Memory B cell (primary cell): ENCODE measurements around the gene MYO18A.
A peak's percentile ranks its signal among the peaks of the same experiment; 100 is the strongest.
"Not testable (repeated sequence)": the region's sequence is repeated elsewhere in the genome, so short reads cannot be mapped to it uniquely, and the experiment has no call there.

Experiments used
- ATAC-seq: fragments of 150-1000 bp; cut with Tn5 transposase; 2 replicates; pipeline ENCODE4 v1.10.0; 2021; ENCODE audit warnings: low read depth, mild to moderate bottlenecking, moderate library complexity
- DNase-seq, 2 donors: peaks; one replicate each; pipeline ENCODE4 v3.0.0; 2022; ENCODE audit warnings: low spot score in 2 of 2
- H3K27ac Mint-ChIP-seq: one replicate; pipeline ENCODE4 v1.8.0; 2022; ENCODE audit warnings: mild to moderate bottlenecking, moderate library complexity, mixed read lengths
- H3K27me3 Mint-ChIP-seq: one replicate; pipeline ENCODE4 v1.8.0; 2022; ENCODE audit warnings: mixed read lengths
- H3K36me3 Mint-ChIP-seq: one replicate; pipeline ENCODE4 v1.8.0; 2022; ENCODE audit warnings: mild to moderate bottlenecking, mixed read lengths
- H3K4me1 Mint-ChIP-seq: one replicate; pipeline ENCODE4 v1.8.0; 2022; ENCODE audit warnings: mixed read lengths
- H3K4me3 Mint-ChIP-seq: one replicate; pipeline ENCODE4 v1.8.0; 2022; ENCODE audit warnings: mild to moderate bottlenecking, moderate library complexity, mixed read lengths
- H3K9me3 Mint-ChIP-seq: one replicate; pipeline ENCODE4 v1.8.0; 2022; ENCODE audit warnings: mixed read lengths

The MYO18A gene

GRCh38 chr17:29155227-29155965 lies 24.8 kb downstream of the MYO18A start:
- no peak for ATAC-seq
- DNase-seq = no peak
- Mint-ChIP-seq H3K4me1 (peaks cover 9% of the 10 kb centered on the region), H3K4me3 (no peak overlapping the region), H3K9me3 (no peaks in the 10 kb centered on the region), H3K36me3 (no peaks in the 10 kb centered on the region), H3K27me3 (no peaks in the 10 kb centered on the region), H3K27ac (no peak overlapping the region)

GRCh38 chr17:29154516-29155226 lies 25.5 kb downstream of the MYO18A start:
- no peak for DNase-seq
- Mint-ChIP-seq H3K9me3 (no peaks in the 10 kb centered on the region), H3K27me3 (no peaks in the 10 kb centered on the region), H3K36me3 (no peaks in the 10 kb centered on the region), H3K27ac (no peak overlapping the region), H3K4me1 (peaks cover 14% of the 10 kb centered on the region), H3K4me3 (no peak overlapping the region)
- no peak for ATAC-seq

- Mint-ChIP-seq H3K4me3 (no peak overlapping the region), H3K36me3 (no peaks in the 10 kb centered on the region), H3K27me3 (no peaks in the 10 kb centered on the region), H3K27ac (peak overlapping the region; percentile 11), H3K9me3 (no peaks in the 10 kb centered on the region), H3K4me1 (peaks cover 20% of the 10 kb centered on the region)
- DNase-seq = no peak
- no peak for ATAC-seq
Measured at GRCh38 chr17:29151567-29151966, 28.6 kb downstream of the MYO18A start.

GRCh38 chr17:29150161-29150560 lies 30.0 kb downstream of the MYO18A start:
- DNase-seq = no peak
- no peak for ATAC-seq
- H3K27ac Mint-ChIP-seq = peak overlapping the region; percentile 92
- H3K36me3 Mint-ChIP-seq = no peaks in the 10 kb centered on the region
- H3K4me3 Mint-ChIP-seq = no peak overlapping the region
- H3K4me1 Mint-ChIP-seq = peaks cover 28% of the 10 kb centered on the region
- no peaks in the 10 kb centered on the region for H3K27me3 Mint-ChIP-seq
- H3K9me3 Mint-ChIP-seq = no peaks in the 10 kb centered on the region

GRCh38 chr17:29149431-29150064 lies 30.6 kb downstream of the MYO18A start:
- peak overlapping the region; percentile 85 for H3K4me3 Mint-ChIP-seq
- ATAC-seq (peak; percentile 41), DNase-seq (peak in 1 of 2 donors; percentile 51)
- no peaks in the 10 kb centered on the region for H3K9me3 Mint-ChIP-seq
- H3K4me1 Mint-ChIP-seq = peaks cover 31% of the 10 kb centered on the region
- no peaks in the 10 kb centered on the region for H3K36me3 Mint-ChIP-seq
- H3K27me3 Mint-ChIP-seq = no peaks in the 10 kb centered on the region
- peak overlapping the region; percentile 92 for H3K27ac Mint-ChIP-seq

GRCh38 chr17:29148790-29149430 lies 31.3 kb downstream of the MYO18A start:
- H3K36me3 Mint-ChIP-seq = no peaks in the 10 kb centered on the region
- no peaks in the 10 kb centered on the region for H3K27me3 Mint-ChIP-seq
- DNase-seq (peak; percentile 94 to 96), ATAC-seq (peak; percentile 87)
- peaks cover 34% of the 10 kb centered on the region for H3K4me1 Mint-ChIP-seq
- no peaks in the 10 kb centered on the region for H3K9me3 Mint-ChIP-seq
- H3K27ac Mint-ChIP-seq = peak overlapping the region; percentile 92
- H3K4me3 Mint-ChIP-seq = peak overlapping the region; percentile 85

GRCh38 chr17:29148257-29148789 lies 31.9 kb downstream of the MYO18A start:
- H3K36me3 Mint-ChIP-seq = no peaks in the 10 kb centered on the region
- peak overlapping the region; percentile 92 for H3K27ac Mint-ChIP-seq
- H3K4me3 Mint-ChIP-seq = peak overlapping the region; percentile 85
- no peaks in the 10 kb centered on the region for H3K9me3 Mint-ChIP-seq
- DNase-seq (no peak), ATAC-seq (no peak)
- H3K27me3 Mint-ChIP-seq = no peaks in the 10 kb centered on the region
- peaks cover 38% of the 10 kb centered on the region for H3K4me1 Mint-ChIP-seq

- H3K4me1 Mint-ChIP-seq = peaks cover 38% of the 10 kb centered on the region
- H3K9me3 Mint-ChIP-seq = no peaks in the 10 kb centered on the region
- ATAC-seq (no peak), DNase-seq (no peak)
- H3K27me3 Mint-ChIP-seq = no peaks in the 10 kb centered on the region
- H3K36me3 Mint-ChIP-seq = no peaks in the 10 kb centered on the region
- H3K4me3 Mint-ChIP-seq = peak overlapping the region; percentile 40
- no peak overlapping the region for H3K27ac Mint-ChIP-seq
Measured at GRCh38 chr17:29147682-29148081, 32.5 kb downstream of the MYO18A start.

- not testable (repeated sequence) for DNase-seq, ATAC-seq, H3K4me3 Mint-ChIP-seq, H3K27me3 Mint-ChIP-seq, H3K36me3 Mint-ChIP-seq, H3K9me3 Mint-ChIP-seq, H3K27ac Mint-ChIP-seq
- peaks cover 40% of the 10 kb centered on the region for H3K4me1 Mint-ChIP-seq
Measured at GRCh38 chr17:29147228-29147627, 33.0 kb downstream of the MYO18A start.

- no peaks in the 10 kb centered on the region for H3K27me3 Mint-ChIP-seq
- DNase-seq = no peak
- no peaks in the 10 kb centered on the region for H3K36me3 Mint-ChIP-seq
- no peak overlapping the region for H3K27ac Mint-ChIP-seq
- peaks cover 43% of the 10 kb centered on the region for H3K4me1 Mint-ChIP-seq
- no peaks in the 10 kb centered on the region for H3K9me3 Mint-ChIP-seq
- no peak for ATAC-seq
- H3K4me3 Mint-ChIP-seq = no peak overlapping the region
Measured at GRCh38 chr17:29146369-29146972, 33.7 kb downstream of the MYO18A start.

GRCh38 chr17:29145289-29146073 lies 34.7 kb downstream of the MYO18A start:
- ATAC-seq = peak; percentile 53
- no peaks in the 10 kb centered on the region for H3K27me3 Mint-ChIP-seq
- H3K27ac Mint-ChIP-seq = peak overlapping the region; percentile 93
- H3K4me1 Mint-ChIP-seq = peaks cover 52% of the 10 kb centered on the region
- no peak overlapping the region for H3K4me3 Mint-ChIP-seq
- H3K36me3 Mint-ChIP-seq = no peaks in the 10 kb centered on the region
- DNase-seq = peak; percentile 45 to 59
- no peaks in the 10 kb centered on the region for H3K9me3 Mint-ChIP-seq

- no peak overlapping the region for H3K4me3 Mint-ChIP-seq
- no peak overlapping the region for H3K27ac Mint-ChIP-seq
- no peaks in the 10 kb centered on the region for H3K27me3 Mint-ChIP-seq
- DNase-seq (no peak), ATAC-seq (no peak)
- H3K9me3 Mint-ChIP-seq = no peaks in the 10 kb centered on the region
- peaks cover 49% of the 10 kb centered on the region for H3K4me1 Mint-ChIP-seq
- no peaks in the 10 kb centered on the region for H3K36me3 Mint-ChIP-seq
Measured at GRCh38 chr17:29143894-29144293, 36.3 kb downstream of the MYO18A start.

- H3K9me3 Mint-ChIP-seq = no peaks in the 10 kb centered on the region
- DNase-seq (no peak), ATAC-seq (no peak)
- no peaks in the 10 kb centered on the region for H3K27me3 Mint-ChIP-seq
- peaks cover 62% of the 10 kb centered on the region for H3K4me1 Mint-ChIP-seq
- H3K27ac Mint-ChIP-seq = peak overlapping the region; percentile 91
- peak overlapping the region; percentile 94 for H3K4me3 Mint-ChIP-seq
- peaks cover 2% of the 10 kb centered on the region for H3K36me3 Mint-ChIP-seq
Measured at GRCh38 chr17:29141514-29141876, 38.7 kb downstream of the MYO18A start.
